Adrenal gland (tissue), 12 donors: ENCODE measurements around the gene NUCKS1. TPM values are rescaled to one million over a fixed set of nuclear protein-coding genes. Genes with fewer than 3 reads are reported as not detected.

Source experiments
- DNase-seq, 7 donors: peaks; one replicate each; pipeline ENCODE4 v3.0.0-alpha.2; 2019 to 2020
- H3K27ac ChIP-seq, 5 donors: fragments of 200-600 bp; sonication (generic) in 4 of 5; 1 replicate in 3 of 5; 2 replicates in 2 of 5; pipeline versions ENCODE4 v1.5.1 to v1.8.0; 2016 to 2020; ENCODE audit warnings: mild to moderate bottlenecking in 1 of 5
- H3K27me3 ChIP-seq: fragments of 200-600 bp; 2 replicates; pipeline ENCODE4 v1.8.0; 2021
- H3K36me3 ChIP-seq, 2 donors: fragments of 200-600 bp; replicated peaks in 1 of 2; 1 replicate in 1 of 2; 2 replicates in 1 of 2; pipeline versions ENCODE4 v1.5.1 to v1.8.0; 2018 to 2022
- H3K4me1 ChIP-seq, 2 donors: fragments of 200-600 bp; replicated peaks in 1 of 2; 1 replicate in 1 of 2; 2 replicates in 1 of 2; pipeline versions ENCODE4 v1.5.1 to v1.8.0; 2018 to 2021
- H3K4me3 ChIP-seq, 4 donors: fragments of 200-600 bp; sonication (generic) in 3 of 4; one replicate each; pipeline ENCODE4 v1.5.1; 2016 to 2018
- H3K9me3 ChIP-seq, 3 donors: fragments of 200-600 bp; sonication (generic) in 1 of 3; replicated peaks in 1 of 3; 1 replicate in 2 of 3; 2 replicates in 1 of 3; pipeline versions ENCODE4 v1.5.1 to v1.8.0; 2016 to 2021
- POLR2A ChIP-seq, 2 donors: fragments of 450-650 bp; IDR thresholded peaks; one replicate each; pipeline ENCODE4 v1.6.1; 2017; ENCODE audit warnings: antibody characterized with exemption in 2 of 2, mild to moderate bottlenecking in 2 of 2, moderate library complexity in 1 of 2
- WGBS, 4 donors: extraction: QIAGEN DNeasy Blood & Tissue Kit in 2 of 4; methylation state at CpG; one replicate each; pipeline versions ENCODE4 v1.1.5 to v1.1.7; 2013 to 2017; 5-methylcytosine and 5-hydroxymethylcytosine counted together
- intact Hi-C, 2 donors: fragments of 100-400 bp; cut with DNase I; formaldehyde crosslinking; loops; one replicate each; pipeline versions ENCODE4 v1.14.1 to v1.15.0; 2022 to 2023
- polyA plus RNA-seq, 3 donors: library from polyadenylated mRNA; stranded (reverse); fragments of 200-250 nt in 2 of 3; fragments of 350-450 nt in 1 of 3; fragmentation: Illumina TruSeq in 1 of 3; extraction: RNeasy Lipid Tissue Mini Kit (QIAGEN cat#74804) in 1 of 3; gene quantifications; one replicate each; pipeline ENCODE4 v1.2.3, GENCODE V29; 2013 to 2014
- small RNA-seq, 2 donors: library from RNA; depleted of rRNA; stranded (forward); fragments of <200 nt; gene quantifications; one replicate each; pipeline ENCODE3, GENCODE V24; 2016
- total RNA-seq, 9 donors: library from RNA; depleted of rRNA in 4 of 9; stranded (reverse); fragments of >200 nt in 4 of 9; fragments of 120-200 nt in 1 of 9; fragmentation: NEBNext Ultra II Directional in 1 of 9; extraction: Animal tissue kit (Norgen Biotek cat#: 25700) in 1 of 9; gene quantifications; one replicate each; pipeline versions ENCODE4 v1.1.0 to v1.2.4, GENCODE V29; 2013 to 2023
- TF ChIP-seq, protein P1 (sequence below), 6 experiments: fragments of 450-650 bp in 4 of 6; fragments of 200-600 bp in 2 of 6; sonication (generic) in 1 of 6; IDR thresholded peaks; 1 replicate in 5 of 6; 2 replicates in 1 of 6; pipeline versions ENCODE4 v1.5.1 to v1.8.0; 2016 to 2021; ENCODE audit warnings: antibody characterized with exemption in 6 of 6, mild to moderate bottlenecking in 2 of 6, moderate library complexity in 1 of 6
- donor health status: healthy with polysubstance abuse.
- donor health status: Bipolar disorder and iron deficiency.
- donor health status: DM: yes; HTN: yes; CAD: no.
- donor health status: DM: no; HTN: no; CAD: no.
- donor health status: DM: no; HTN: no; CAD: no.
- donor health status: DM: yes; HTN: yes; CAD: no.

The NUCKS1 gene
- total and polyA plus RNA-seq, 12 donors = 33.1 to 161 (median 122) TPM

DNA sequence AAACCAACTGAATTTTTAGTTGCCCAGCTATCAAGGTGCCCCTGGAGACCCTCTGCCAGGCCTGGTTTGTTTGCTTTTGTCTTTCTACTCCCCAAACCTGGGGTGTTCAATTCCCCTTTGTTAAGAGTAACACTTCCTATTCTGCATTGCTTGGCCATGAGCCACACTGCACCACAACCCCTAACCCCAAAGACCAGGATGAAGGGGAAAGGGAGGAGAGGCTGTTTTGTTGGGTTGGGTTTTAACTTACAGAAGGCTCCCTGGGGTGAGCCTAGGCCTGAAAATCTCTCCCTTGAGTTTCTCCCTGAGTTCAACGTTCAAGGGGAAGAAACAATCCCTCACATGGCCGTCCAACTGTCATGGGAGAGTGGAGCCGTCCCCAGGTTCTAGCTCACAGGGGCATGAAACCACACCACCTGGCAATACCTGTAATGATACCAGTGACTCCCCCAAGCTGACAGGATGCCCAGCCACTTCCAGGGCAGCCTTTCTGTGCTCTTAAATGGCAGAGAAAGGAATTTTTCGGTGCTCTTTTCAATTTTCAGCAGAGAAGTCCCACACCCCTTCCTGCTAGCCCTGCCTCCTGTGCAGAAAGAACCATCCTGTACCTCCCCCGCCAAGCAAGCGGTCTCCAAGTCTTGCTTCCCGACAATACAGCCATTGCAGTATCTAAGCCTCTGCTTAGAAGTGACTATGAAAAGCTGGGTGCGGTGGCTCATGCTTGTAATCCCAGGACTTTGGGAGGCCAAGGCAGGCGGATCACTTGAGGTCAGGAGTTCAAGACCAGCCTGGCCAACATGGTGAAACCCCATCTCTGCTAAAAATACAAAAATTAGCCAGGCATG is 84.6 kb downstream of the NUCKS1 start:
- WGBS, 4 donors = 73 to 83% (median 79%) methylated on average over 8 to 9 of the region's 9 CpGs
- no peak overlapping the region for H3K27ac ChIP-seq
- H3K36me3 ChIP-seq = no peaks in the 10 kb centered on the region
- no peaks in the 10 kb centered on the region for H3K9me3 ChIP-seq
- intact Hi-C loops = no loop called here
- peaks cover 0 to 10% of the 10 kb centered on the region in 2 donors for H3K4me1 ChIP-seq
- no peak for DNase-seq
- no peaks in the 10 kb centered on the region for H3K27me3 ChIP-seq
- no peak overlapping the region for H3K4me3 ChIP-seq
- TF ChIP-seq POLR2A (IDR thresholded peaks at IDR 0.05) = no peak
- TF ChIP-seq, protein P1, sequence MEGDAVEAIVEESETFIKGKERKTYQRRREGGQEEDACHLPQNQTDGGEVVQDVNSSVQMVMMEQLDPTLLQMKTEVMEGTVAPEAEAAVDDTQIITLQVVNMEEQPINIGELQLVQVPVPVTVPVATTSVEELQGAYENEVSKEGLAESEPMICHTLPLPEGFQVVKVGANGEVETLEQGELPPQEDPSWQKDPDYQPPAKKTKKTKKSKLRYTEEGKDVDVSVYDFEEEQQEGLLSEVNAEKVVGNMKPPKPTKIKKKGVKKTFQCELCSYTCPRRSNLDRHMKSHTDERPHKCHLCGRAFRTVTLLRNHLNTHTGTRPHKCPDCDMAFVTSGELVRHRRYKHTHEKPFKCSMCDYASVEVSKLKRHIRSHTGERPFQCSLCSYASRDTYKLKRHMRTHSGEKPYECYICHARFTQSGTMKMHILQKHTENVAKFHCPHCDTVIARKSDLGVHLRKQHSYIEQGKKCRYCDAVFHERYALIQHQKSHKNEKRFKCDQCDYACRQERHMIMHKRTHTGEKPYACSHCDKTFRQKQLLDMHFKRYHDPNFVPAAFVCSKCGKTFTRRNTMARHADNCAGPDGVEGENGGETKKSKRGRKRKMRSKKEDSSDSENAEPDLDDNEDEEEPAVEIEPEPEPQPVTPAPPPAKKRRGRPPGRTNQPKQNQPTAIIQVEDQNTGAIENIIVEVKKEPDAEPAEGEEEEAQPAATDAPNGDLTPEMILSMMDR (IDR thresholded peaks at IDR 0.05) = no peak

DNA sequence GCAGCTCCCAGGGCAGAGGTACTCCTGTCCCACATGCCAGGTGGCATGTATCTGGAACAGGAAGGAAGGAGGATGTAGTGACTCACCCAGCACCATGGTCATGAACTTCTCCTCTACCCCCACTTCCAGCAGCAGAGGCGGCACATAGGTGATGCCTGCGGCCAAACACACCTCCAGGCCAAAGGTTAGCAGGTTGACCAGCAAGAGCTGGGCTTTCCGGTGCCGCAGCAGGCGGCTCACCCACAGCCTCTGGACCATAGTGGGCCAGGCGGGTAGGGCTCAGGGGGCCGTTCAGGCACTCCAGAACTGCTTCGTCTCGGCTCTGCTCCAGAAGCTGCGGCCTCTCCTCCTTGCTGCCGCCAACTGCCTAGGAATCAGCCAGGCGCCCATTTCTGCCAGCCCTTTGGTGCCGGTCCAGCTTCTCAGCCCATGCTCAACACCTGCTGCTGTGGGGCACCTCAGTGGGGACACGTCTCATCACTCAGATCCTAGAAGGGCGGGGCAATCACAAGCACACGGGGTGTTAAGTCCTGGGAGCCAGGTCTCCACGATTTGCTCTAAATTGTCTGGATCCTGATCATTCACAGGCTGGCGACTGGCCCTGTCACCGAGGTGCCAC is 85.5 kb downstream of the NUCKS1 start:
- Histone ChIP-seq H3K27me3 (no peaks in the 10 kb centered on the region), H3K36me3 (no peaks in the 10 kb centered on the region), H3K4me1 (peaks cover 0 to 6% of the 10 kb centered on the region in 2 donors), H3K4me3 (no peak overlapping the region), H3K27ac (no peak overlapping the region), H3K9me3 (no peaks in the 10 kb centered on the region)
- intact Hi-C loops = loop anchor here (5.0 kb wide), 1 partner anchor 43 kb away; no protein-coding TSS in a partner anchor
- DNase-seq = no peak
- WGBS, 4 donors = 69 to 85% (median 84%) methylated on average over 7 to 19 of the region's 19 CpGs
- no peak for TF ChIP-seq POLR2A (IDR thresholded peaks at IDR 0.05)
- TF ChIP-seq, protein P1 (IDR thresholded peaks at IDR 0.05) = no peak

DNA sequence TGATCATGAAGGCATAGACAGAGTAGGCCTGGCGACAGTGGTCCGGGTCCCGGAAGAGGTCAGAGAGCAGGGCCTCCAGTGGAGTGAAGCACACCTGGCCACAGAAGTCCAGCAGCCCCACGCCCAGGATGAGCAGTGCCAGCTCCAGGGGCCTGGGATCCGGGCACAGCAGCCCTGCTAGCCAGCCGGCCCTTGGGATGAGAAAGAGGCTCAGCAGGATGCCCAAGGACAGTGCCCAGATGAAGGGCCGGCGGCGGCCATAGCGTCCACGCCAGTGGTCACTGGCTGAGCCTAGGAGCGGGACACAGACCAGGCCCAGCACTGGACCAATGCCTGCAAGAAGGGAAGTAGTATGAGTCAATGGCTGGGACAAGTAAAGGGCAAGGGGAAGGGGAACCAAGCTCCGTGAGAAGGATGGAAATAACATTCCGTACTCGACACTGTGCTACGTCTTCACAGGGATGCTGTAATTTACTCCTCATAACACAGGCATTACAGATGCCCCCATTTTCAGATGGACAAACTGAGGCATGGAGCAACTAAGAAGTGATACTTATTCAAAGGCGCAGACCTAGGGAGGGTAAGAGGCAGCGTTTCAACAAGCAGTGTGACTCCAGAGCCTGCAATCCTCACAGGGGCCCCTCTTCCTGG is 86.6 kb downstream of the NUCKS1 start:
- no peaks in the 10 kb centered on the region for H3K27me3 ChIP-seq
- WGBS, 4 donors = 79 to 87% (median 85%) methylated on average over 10 to 18 of the region's 18 CpGs
- DNase-seq = no peak

More for the DNA sequence above, 86.6 kb downstream of the NUCKS1 start:
- H3K27ac ChIP-seq = no peak overlapping the region
- no peak for TF ChIP-seq POLR2A (IDR thresholded peaks at IDR 0.05)
- TF ChIP-seq, protein P1 (IDR thresholded peaks at IDR 0.05) = no peak
- H3K36me3 ChIP-seq = no peaks in the 10 kb centered on the region
- H3K4me3 ChIP-seq = no peak overlapping the region
- H3K4me1 ChIP-seq = no peaks in the 10 kb centered on the region
- intact Hi-C loops = loop anchor here (5.0 kb wide), 1 partner anchor 44 kb away; no protein-coding TSS in a partner anchor
- no peaks in the 10 kb centered on the region for H3K9me3 ChIP-seq

Small RNAs within 50 kb of the gene (small RNA-seq; reads per million reads assigned to genes)
- gene RF00017 (0 reads per million in 2 donors), gene RF00139 (0 reads per million in 2 donors)

Other genes with a start within 250 kb of the NUCKS1 start
- 10 to 100 TPM in 7 of 9 donors, 1 to 10 TPM in 2; 3.2 to 31.3 (median 18.5) TPM for gene CDK18, start 245.5 kb downstream of the NUCKS1 start, total RNA-seq
- gene CDK18, start 245.5 kb downstream of the NUCKS1 start, polyA plus RNA-seq = 10 to 100 TPM in 2 of 3 donors, 1 to 10 TPM in 1; 4.0 to 52.0 (median 14.7) TPM
- 10 to 100 TPM; 11.9 to 40.2 (median 14.9) TPM for gene ELK4, start 118.2 kb downstream of the NUCKS1 start, total RNA-seq
- gene ELK4, start 118.2 kb downstream of the NUCKS1 start, polyA plus RNA-seq = 1 to 10 TPM; 3.6 to 9.9 (median 4.5) TPM
- gene SLC45A3, start 69.7 kb downstream of the NUCKS1 start, total RNA-seq = 10 to 100 TPM in 4 of 9 donors, 1 to 10 TPM in 5; 5.9 to 27.9 (median 9.5) TPM
- gene SLC45A3, start 69.7 kb downstream of the NUCKS1 start, polyA plus RNA-seq = 1 to 10 TPM; 4.7 to 9.7 (median 8.4) TPM
- 10 to 100 TPM in 8 of 9 donors, 1 to 10 TPM in 1; 9.6 to 52.2 (median 28.5) TPM for gene RAB29, start 25.3 kb upstream of the NUCKS1 start, total RNA-seq
- gene RAB29, start 25.3 kb upstream of the NUCKS1 start, polyA plus RNA-seq = 10 to 100 TPM in 2 of 3 donors, 1 to 10 TPM in 1; 4.2 to 16.2 (median 15.9) TPM
- 100 to 1,000 TPM in 1 of 9 donors, 10 to 100 TPM in 8; 21.3 to 127 (median 34.4) TPM for gene SLC41A1, start 63.0 kb upstream of the NUCKS1 start, total RNA-seq
- gene SLC41A1, start 63.0 kb upstream of the NUCKS1 start, polyA plus RNA-seq = 100 to 1,000 TPM in 1 of 3 donors, 10 to 100 TPM in 1, 1 to 10 TPM in 1; 8.9 to 143 (median 11.1) TPM
- under 1 TPM in 6 of 9 donors, not detected in 3; 0.22 to 0.64 (median 0.47) TPM for gene PM20D1, start 100.0 kb upstream of the NUCKS1 start, total RNA-seq
- gene PM20D1, start 100.0 kb upstream of the NUCKS1 start, polyA plus RNA-seq = 1 to 10 TPM in 1 of 3 donors, under 1 TPM in 2; 0.07 to 1.8 (median 0.48) TPM
- under 1 TPM in 2 of 9 donors, not detected in 7; 0.04 to 0.11 TPM for gene SLC26A9, start 193.3 kb upstream of the NUCKS1 start, total RNA-seq
- gene SLC26A9, start 193.3 kb upstream of the NUCKS1 start, polyA plus RNA-seq = under 1 TPM in 1 of 3 donors, not detected in 2; 0.03 TPM